KOPT-K1 (cell line): ENCODE measurements around the gene CYB5R4.

Experiments
- H3K27ac ChIP-seq: fragments of 200-600 bp; sonication (generic); 2 replicates; pipeline ENCODE4 v1.5.1; 2016; ENCODE audit warnings: antibody characterized with exemption, mild to moderate bottlenecking, low read depth, low read length; ENCODE audit not compliant: poor library complexity, severe bottlenecking
- H3K36me3 ChIP-seq: fragments of 200-600 bp; sonication (generic); 2 replicates; pipeline ENCODE4 v1.5.1; 2017; ENCODE audit warnings: antibody characterized with exemption, mild to moderate bottlenecking, low read length, moderate library complexity; ENCODE audit not compliant: insufficient read depth
- H3K9me3 ChIP-seq: fragments of 200-600 bp; sonication (generic); 2 replicates; pipeline ENCODE4 v1.5.1; 2017; ENCODE audit warnings: antibody characterized with exemption, low read length, mild to moderate bottlenecking; ENCODE audit not compliant: insufficient read depth, poor library complexity, severe bottlenecking

Gene CYB5R4, protein sequence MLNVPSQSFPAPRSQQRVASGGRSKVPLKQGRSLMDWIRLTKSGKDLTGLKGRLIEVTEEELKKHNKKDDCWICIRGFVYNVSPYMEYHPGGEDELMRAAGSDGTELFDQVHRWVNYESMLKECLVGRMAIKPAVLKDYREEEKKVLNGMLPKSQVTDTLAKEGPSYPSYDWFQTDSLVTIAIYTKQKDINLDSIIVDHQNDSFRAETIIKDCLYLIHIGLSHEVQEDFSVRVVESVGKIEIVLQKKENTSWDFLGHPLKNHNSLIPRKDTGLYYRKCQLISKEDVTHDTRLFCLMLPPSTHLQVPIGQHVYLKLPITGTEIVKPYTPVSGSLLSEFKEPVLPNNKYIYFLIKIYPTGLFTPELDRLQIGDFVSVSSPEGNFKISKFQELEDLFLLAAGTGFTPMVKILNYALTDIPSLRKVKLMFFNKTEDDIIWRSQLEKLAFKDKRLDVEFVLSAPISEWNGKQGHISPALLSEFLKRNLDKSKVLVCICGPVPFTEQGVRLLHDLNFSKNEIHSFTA

GRCh38 chr6:83859410-83860358, at the start of gene CYB5R4:
CYB5R4 (plus strand) TSS chr6:83859689; CDS start chr6:83859783, 94 bp downstream.
- Histone ChIP-seq H3K27ac (peak within 1 kb of the TSS; percentile 58), H3K36me3 (peaks cover 5% of the 10 kb centered on the region), H3K9me3 (no peaks in the 10 kb centered on the region)

GRCh38 chr6:83812595-83812994, 46.9 kb upstream of the CYB5R4 start:
- H3K27ac ChIP-seq: no peak overlapping the region
- H3K9me3 ChIP-seq: no peaks in the 10 kb centered on the region
- no peaks in the 10 kb centered on the region for H3K36me3 ChIP-seq

GRCh38 chr6:83815631-83816272, 43.7 kb upstream of the CYB5R4 start:
- H3K27ac ChIP-seq: no peak overlapping the region
- no peaks in the 10 kb centered on the region for H3K9me3 ChIP-seq
- no peaks in the 10 kb centered on the region for H3K36me3 ChIP-seq

- no peaks in the 10 kb centered on the region for H3K36me3 ChIP-seq
- no peaks in the 10 kb centered on the region for H3K9me3 ChIP-seq
- H3K27ac ChIP-seq: no peak overlapping the region
These were observed 36.8 kb upstream of the CYB5R4 start for GRCh38 chr6:83822629-83823169.

GRCh38 chr6:83824388-83824801, 35.1 kb upstream of the CYB5R4 start:
- H3K9me3 ChIP-seq: no peaks in the 10 kb centered on the region
- no peak overlapping the region for H3K27ac ChIP-seq
- H3K36me3 ChIP-seq: no peaks in the 10 kb centered on the region

DNA sequence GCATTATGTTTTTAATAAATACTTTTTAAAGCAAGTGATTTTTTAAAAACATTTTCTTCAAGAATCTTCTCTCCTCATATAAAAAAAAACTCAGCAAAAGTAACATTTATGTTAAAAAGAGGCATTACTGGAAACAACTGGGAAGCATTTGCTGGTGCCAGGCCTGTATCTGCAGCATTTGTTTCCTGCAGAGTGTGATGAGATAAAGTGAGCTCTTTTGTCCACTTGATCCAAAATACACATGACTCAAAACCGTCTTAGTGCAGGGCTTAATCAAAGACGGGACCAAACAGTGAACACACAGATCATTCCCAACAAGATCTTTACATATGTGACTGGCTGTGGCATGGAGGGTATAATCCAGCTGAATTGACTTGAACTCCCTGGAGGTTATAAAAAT, 34.7 kb upstream of the CYB5R4 start:
- H3K36me3 ChIP-seq: no peaks in the 10 kb centered on the region

GRCh38 chr6:83827050-83827449, 32.4 kb upstream of the CYB5R4 start:
- Histone ChIP-seq H3K36me3 (no peaks in the 10 kb centered on the region), H3K27ac (no peak overlapping the region), H3K9me3 (no peaks in the 10 kb centered on the region)

More for the DNA sequence above, 34.7 kb upstream of the CYB5R4 start:
- Histone ChIP-seq H3K9me3 (no peaks in the 10 kb centered on the region), H3K27ac (no peak overlapping the region)

GRCh38 chr6:83838727-83839126, 20.8 kb upstream of the CYB5R4 start:
- Histone ChIP-seq H3K27ac (no peak overlapping the region), H3K36me3 (no peaks in the 10 kb centered on the region), H3K9me3 (no peaks in the 10 kb centered on the region)

- H3K27ac ChIP-seq: no peak overlapping the region
These were observed 15.3 kb upstream of the CYB5R4 start for GRCh38 chr6:83844170-83844569.

GRCh38 chr6:83846291-83846690, 13.2 kb upstream of the CYB5R4 start:
- H3K36me3 ChIP-seq: no peaks in the 10 kb centered on the region
- H3K9me3 ChIP-seq: no peaks in the 10 kb centered on the region
- no peak overlapping the region for H3K27ac ChIP-seq

More at GRCh38 chr6:83844170-83844569, 15.3 kb upstream of the CYB5R4 start:
- Histone ChIP-seq H3K36me3 (no peaks in the 10 kb centered on the region), H3K9me3 (no peaks in the 10 kb centered on the region)

GRCh38 chr6:83847179-83847578, 12.3 kb upstream of the CYB5R4 start:
- Histone ChIP-seq H3K27ac (no peak overlapping the region), H3K36me3 (no peaks in the 10 kb centered on the region), H3K9me3 (no peaks in the 10 kb centered on the region)

DNA sequence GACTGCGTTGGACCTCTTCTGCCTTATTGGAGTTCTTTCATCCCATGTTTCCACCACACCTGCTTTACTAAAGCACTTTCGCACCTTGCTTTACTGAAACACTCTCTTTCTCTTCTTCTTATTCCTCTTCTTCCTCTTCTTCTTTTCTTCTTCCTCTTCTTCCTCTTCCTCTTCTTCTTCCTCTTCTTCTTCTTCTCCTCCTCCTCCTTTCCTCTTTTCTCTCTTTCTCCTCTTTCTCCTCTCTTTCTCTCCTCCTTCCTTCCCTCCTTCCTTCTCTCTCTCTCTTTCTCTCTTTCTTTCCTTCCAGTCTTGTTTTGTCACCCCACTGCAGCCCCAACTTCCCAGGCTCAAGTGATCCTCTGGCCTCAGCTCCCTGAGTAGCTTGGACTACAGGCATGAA, 10.4 kb upstream of the CYB5R4 start:
- Histone ChIP-seq H3K36me3 (no peaks in the 10 kb centered on the region), H3K27ac (no peak overlapping the region), H3K9me3 (peaks cover 5% of the 10 kb centered on the region)

DNA sequence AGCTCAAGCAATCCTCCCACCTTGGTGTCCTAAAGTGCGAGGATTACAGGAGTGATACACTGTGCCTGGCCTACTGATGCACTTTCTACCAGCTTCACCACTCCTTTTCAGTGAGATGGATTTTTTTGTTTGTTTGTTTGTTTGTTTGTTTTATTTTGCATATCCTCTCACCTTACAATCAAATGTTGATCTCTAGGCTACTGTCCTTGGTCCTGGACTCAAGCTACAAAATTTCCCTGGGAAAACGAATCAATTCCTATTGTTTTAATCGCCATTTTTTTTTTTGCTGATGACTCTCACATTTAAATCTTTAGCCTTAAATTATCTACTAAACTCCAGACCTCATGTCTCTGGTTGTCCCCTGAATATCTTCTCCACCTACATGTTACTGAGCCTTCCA, 9.9 kb upstream of the CYB5R4 start:
- Histone ChIP-seq H3K9me3 (peaks cover 5% of the 10 kb centered on the region), H3K27ac (no peak overlapping the region), H3K36me3 (no peaks in the 10 kb centered on the region)

GRCh38 chr6:83852528-83853177, 6.8 kb upstream of the CYB5R4 start:
- no peak overlapping the region for H3K27ac ChIP-seq
- H3K9me3 ChIP-seq: peaks cover 5% of the 10 kb centered on the region
- H3K36me3 ChIP-seq: no peaks in the 10 kb centered on the region
